Right lobe of liver (tissue), 4 donors: ENCODE data around the gene GPR39.

Experiments used
- POLR2A ChIP-seq: fragments of 450-650 bp; IDR thresholded peaks from one replicate; pipeline ENCODE4 v1.6.1; 2017; ENCODE audit warnings: antibody characterized with exemption, mild to moderate bottlenecking
- TF ChIP-seq, protein P1 (sequence below), 4 donors: fragments of 200-600 bp in 3 of 4; fragments of 450-650 bp in 1 of 4; IDR thresholded peaks; one replicate each; pipeline versions ENCODE4 v1.5.1 to v1.8.0; 2016 to 2022; ENCODE audit warnings: antibody characterized with exemption in 4 of 4, mild to moderate bottlenecking in 2 of 4
- donor health status: DM: no; HTN: no; CAD: no.
- donor health status: DM: no; HTN: no; CAD: no.
- donor health status: DM: no; HTN: yes; CAD: no.

DNA sequence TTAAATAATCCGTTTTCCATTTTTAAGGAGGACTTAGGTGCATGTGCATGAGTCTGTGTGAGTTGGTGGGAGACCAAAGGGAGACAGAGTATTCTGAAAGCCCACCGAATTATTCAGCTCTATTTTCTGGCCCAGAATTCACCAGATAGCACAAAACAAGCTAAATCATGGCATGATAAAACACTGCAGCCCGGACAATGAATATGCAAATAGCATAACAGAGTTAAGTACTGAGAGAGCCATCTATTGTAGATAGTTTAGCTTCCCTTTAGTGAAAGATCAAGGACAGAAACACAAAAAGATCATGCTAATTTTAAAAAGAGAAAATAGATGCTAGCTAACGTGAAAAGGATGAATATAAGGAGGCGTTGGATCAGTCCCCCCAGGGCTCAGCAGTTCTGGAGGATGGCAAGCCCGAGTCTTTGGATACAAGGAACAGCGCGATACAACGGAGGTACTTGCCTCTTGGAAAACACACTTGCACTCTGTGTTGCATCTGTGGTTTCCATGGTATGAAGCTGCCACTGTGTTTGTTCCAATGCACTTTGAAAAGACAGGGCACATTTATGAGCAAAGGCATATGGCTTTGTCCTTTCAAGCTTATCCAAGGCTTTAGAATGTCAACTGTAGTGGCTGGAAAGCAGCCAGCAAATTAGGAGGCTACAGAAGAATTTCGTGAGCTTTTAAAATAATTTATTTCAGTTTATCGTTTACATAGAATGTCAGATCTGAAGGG lies 133.5 kb downstream of the GPR39 start:
- TF ChIP-seq, protein P1, sequence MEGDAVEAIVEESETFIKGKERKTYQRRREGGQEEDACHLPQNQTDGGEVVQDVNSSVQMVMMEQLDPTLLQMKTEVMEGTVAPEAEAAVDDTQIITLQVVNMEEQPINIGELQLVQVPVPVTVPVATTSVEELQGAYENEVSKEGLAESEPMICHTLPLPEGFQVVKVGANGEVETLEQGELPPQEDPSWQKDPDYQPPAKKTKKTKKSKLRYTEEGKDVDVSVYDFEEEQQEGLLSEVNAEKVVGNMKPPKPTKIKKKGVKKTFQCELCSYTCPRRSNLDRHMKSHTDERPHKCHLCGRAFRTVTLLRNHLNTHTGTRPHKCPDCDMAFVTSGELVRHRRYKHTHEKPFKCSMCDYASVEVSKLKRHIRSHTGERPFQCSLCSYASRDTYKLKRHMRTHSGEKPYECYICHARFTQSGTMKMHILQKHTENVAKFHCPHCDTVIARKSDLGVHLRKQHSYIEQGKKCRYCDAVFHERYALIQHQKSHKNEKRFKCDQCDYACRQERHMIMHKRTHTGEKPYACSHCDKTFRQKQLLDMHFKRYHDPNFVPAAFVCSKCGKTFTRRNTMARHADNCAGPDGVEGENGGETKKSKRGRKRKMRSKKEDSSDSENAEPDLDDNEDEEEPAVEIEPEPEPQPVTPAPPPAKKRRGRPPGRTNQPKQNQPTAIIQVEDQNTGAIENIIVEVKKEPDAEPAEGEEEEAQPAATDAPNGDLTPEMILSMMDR (IDR thresholded peaks at IDR 0.05), result no peak
- no peak for TF ChIP-seq POLR2A
